Gastrocnemius medialis (tissue), 4 donors: ENCODE data around the gene DPP9.

Experiments
- CTCF ChIP-seq, 5 experiments: fragments of 450-650 bp in 3 of 5; fragments of 200-600 bp in 2 of 5; sonication (generic) in 2 of 5; IDR thresholded peaks in 4 of 5; conservative IDR thresholded peaks in 1 of 5; 1 replicate in 4 of 5; 2 replicates in 1 of 5; pipeline ENCODE4 v1.5.1; 2016 to 2019; ENCODE audit warnings: antibody characterized with exemption in 5 of 5, mild to moderate bottlenecking in 3 of 5, moderate library complexity in 3 of 5
- POLR2A ChIP-seq, 2 donors: fragments of 450-650 bp; IDR thresholded peaks; one replicate each; pipeline ENCODE4 v1.6.1; 2017; ENCODE audit warnings: antibody characterized with exemption in 2 of 2, mild to moderate bottlenecking in 2 of 2, moderate library complexity in 2 of 2

- TF ChIP-seq POLR2A (IDR thresholded peaks at IDR 0.05) (no peak), CTCF (IDR thresholded peaks at IDR 0.05 in 4 of 5, conservative IDR thresholded peaks at IDR 0.05 in 1 of 5) (no peak)
Observed at GRCh38 chr19:4673726-4674125, 49.9 kb downstream of the DPP9 start.
